ENCODE results near the gene HSPA2.

- TF ChIP-seq CTCF (IDR thresholded peaks at IDR 0.05; ENCODE audit: low read length) (peak; percentile 12; the same call in 1 of the 2 replicates), EZH2 (IDR thresholded peaks at IDR 0.05; ENCODE audit: borderline replicate concordance, low read length) (no peak)
Measured at GRCh38 chr14:64502456-64502855, 38.1 kb upstream of the HSPA2 start.
